Stimulated activated CD8-positive, alpha-beta memory T cell treated with anti-CD3 and anti-CD28 coated beads, Interleukin-7, amount 100 ng/mL, for 1 hour (primary cell): Measurements from ENCODE around the gene GCNT1.
"Not testable (repeated sequence)": the region's sequence is repeated elsewhere in the genome, so short reads cannot be mapped to it uniquely, and the experiment has no call there.

ENCODE experiments used
- DNase-seq, 2 donors: peaks; one replicate each; pipeline ENCODE4 v3.0.0-alpha.2; 2020; ENCODE audit warnings: low read depth in 2 of 2

Gene GCNT1

DNA sequence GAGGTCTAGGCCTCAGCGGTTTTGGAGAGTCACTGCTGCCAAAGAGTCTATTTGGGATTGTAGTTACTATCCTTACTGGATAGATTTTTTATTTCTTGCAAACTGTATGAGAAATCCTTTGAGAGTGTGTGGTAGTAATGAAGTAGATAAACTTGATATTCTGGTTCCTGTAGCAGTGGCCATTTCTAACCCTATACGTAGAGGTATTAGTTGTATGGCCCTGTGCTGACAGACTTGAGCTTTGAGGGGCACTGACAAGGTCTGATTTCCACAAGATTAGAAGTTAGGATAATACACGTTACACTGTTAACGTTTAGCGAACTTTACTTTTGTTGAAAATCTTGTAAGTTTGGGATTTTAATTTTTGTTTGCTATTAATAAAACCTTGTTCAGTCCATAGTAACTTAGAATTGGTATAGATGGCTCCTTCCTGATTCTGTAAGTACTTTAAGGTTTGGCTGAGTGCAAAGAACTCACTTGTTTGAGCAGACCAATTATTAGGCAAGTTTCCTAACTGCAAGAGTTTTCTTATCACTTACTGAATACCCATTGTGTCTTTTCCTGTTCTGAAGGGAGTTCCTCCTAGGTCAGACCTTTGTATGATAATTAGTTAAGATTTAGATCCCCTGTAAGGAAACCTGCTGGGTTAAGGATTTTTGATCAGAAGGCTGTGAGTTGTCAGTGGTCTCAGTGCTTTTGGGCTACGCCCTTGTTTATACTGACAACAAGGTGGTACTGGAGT is 31.4 kb downstream of the GCNT1 start:
- no peak for DNase-seq

DNA sequence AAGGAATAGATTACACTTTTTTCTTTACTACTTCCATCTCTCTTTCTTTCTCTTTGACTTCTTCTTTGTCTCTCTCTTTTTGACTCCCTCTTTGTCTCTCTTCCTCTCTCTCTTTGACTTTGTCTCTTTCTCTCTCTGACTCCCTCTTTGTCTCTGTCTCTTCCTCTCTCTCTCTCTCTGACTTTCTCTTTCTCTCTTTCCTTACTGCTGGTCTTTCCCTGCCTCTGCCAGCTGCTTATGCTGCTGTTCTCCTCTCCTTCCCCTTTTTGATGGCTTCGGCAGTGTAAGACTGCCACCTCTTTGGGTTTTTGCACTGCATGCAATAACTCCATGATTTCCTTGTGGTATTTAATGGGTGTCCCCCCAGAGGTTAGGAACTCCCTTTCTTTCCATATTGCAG is 32.1 kb downstream of the GCNT1 start:
- DNase-seq, result not testable (repeated sequence)

GRCh38 chr9:76493496-76493895 is 34.5 kb downstream of the GCNT1 start:
- not testable (repeated sequence) for DNase-seq

GRCh38 chr9:76500061-76500460 is 41.1 kb downstream of the GCNT1 start:
- no peak for DNase-seq

DNA sequence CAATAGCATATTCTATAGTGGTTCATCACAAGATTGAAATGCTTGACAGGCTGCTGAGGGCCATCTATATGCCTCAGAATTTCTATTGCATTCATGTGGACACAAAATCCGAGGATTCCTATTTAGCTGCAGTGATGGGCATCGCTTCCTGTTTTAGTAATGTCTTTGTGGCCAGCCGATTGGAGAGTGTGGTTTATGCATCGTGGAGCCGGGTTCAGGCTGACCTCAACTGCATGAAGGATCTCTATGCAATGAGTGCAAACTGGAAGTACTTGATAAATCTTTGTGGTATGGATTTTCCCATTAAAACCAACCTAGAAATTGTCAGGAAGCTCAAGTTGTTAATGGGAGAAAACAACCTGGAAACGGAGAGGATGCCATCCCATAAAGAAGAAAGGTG is 43.8 kb downstream of the GCNT1 start:
- no peak for DNase-seq

- DNase-seq, result no peak
Measured at GRCh38 chr9:76510041-76510440, 51.1 kb downstream of the GCNT1 start.

DNA sequence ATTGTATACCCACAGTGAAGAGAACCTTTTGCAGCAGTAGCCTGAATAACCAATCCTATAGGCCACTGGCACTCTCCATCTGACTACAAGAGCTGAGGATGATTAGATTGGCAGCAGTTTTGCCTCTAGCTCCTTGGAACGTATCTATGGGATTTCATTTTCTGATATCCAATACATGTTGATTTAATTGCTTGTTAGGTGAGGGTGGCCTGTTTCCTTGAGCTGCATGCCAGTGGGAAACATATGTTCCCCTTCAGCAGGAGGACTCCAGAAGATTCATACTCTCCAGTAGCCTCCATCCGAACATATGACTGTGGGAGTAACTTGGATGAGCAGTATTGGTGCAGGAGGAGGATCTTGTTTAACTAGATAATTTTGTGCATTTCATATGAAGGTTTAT is 51.5 kb downstream of the GCNT1 start:
- no peak for DNase-seq

GRCh38 chr9:76512826-76513225 is 53.8 kb downstream of the GCNT1 start:
- DNase-seq, result no peak

DNA sequence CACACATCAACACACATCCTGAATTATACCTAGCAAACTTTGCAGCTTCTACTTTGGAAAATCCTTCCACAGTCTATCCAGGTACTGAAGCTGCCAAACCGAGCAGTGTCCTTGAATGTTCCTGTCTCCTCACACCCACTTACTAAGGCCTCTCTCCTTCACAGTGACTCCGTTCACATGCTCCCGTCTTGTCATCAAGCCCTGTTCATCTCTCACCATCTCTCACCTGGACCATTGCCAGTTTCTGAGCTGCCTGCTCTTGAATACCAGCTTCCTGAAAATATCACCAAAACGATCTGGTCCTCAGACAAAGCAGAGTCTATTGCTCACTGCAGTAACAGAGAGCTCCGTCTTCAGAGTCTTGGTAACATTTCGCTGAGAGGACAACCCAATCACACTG is 57.4 kb downstream of the GCNT1 start:
- no peak for DNase-seq

DNA sequence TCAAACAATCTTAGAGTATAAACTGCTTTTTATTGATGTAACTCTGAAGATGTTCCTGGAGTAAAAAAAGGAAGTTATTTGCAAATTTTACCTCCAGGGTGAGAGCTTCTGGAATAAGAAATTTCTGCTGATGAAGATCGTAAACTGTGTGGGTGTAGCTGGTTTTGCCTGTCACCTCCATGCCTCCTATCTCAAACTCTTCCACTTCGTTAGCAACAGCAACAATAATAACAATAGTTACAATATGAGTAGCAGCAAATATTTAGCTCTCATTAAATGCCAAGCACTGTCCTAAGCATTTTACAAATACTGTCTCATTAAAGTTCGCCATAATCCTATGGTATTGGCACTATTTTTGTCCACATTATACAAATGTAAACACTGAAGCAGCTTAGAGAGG is 57.9 kb downstream of the GCNT1 start:
- DNase-seq, result no peak

GRCh38 chr9:76519075-76519835 is 60.3 kb downstream of the GCNT1 start:
- DNase-seq, result no peak

GRCh38 chr9:76521244-76521681 is 62.3 kb downstream of the GCNT1 start:
- no peak for DNase-seq

- DNase-seq, result no peak
Measured at GRCh38 chr9:76521906-76522305, 62.9 kb downstream of the GCNT1 start.

DNA sequence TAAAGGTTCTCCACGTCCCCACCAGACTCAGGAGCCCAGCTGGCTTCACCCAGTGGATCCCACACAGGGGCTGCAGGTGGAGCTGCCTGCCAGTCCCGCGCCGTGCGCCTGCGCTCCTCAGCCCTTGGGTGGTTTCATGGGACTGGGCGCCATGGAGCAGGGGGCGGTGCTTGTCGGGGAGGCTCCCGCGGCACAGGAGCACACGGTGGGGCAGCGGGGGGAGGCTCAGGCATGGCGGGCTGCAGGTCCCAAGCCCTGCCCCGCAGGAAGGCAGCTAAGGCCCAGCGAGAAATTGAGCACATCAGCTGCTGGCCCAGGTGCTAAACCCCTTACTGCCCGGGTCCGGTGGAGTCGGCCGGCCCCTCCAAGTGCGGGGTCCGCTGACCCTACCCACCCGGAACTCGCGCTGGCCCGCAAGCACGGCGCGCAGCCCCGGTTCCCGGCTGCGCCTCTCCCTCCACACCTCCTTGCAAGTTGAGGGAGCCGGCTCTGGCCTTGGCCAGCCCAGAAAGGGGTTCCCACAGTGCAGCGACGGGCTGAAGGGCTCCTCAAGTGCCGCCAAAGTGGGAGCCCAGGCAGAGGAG is 64.7 kb downstream of the GCNT1 start:
- not testable (repeated sequence) for DNase-seq

DNA sequence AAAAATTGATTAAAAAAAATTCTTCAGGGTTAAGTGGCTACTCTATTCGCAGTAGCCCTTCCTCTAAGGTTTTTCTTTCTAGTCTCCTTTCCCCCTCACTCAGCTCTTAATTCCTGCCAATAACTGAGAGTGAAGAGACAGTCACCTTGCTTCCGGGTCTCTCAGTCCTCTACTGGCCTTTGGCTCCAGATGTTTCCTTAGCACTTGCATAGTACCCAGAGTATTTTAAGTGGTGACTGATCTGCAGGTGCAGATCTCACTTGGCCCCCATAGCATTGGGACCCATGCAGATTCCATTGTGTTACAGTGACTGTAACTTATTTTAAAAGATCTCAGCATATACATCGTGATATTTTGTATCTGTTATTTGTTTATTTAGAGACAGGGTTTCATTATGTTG is 66.2 kb downstream of the GCNT1 start:
- DNase-seq, result no peak

GRCh38 chr9:76526026-76526425 is 67.0 kb downstream of the GCNT1 start:
- no peak for DNase-seq

- no peak for DNase-seq
Measured at GRCh38 chr9:76528056-76528455, 69.1 kb downstream of the GCNT1 start.

DNA sequence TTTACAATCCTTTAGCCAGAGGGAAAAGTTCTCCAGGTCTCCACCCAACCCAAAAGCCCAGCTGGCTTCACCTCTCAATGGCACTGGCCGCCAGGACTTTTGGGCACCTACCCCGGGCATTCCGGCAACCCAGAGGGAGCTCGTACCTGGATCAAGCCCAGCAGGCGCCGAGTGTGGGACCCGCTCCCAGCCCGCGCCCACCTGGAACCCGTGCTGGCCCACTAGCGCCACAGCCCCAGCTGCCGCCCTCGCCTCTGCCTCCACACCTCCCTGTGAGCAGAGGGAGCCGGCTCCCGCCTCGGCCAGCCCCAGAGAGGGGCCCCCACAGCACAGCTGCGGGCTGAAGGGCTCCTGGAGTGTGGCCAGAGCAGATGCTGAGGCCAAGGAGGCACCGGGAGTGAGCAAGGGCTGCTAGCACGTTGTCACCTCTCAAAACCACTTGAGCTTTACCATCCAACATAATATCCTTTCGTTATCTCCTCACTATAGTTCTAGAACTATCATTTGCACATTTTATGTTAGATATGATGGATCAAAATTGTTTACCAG is 69.7 kb downstream of the GCNT1 start:
- DNase-seq, result no peak

DNA sequence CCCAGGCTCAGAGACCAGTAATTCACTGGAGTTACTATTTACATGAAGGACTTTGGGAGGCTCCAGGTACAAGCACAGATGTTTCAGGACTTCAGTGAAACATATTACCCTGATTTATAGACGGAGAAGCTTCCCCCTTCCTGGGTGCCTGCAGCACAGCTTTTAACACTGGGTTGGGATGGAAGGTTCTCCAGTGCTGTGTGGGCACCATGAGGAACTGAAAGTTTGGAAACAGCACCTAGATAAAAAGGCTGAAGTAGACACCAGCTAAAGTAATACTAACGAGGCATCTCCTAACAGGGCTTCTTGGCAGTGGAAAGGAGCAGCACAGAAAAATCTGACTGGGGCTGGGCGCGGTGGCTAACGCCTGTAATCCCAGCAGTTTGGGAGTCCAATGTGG is 70.7 kb downstream of the GCNT1 start:
- no peak for DNase-seq

DNA sequence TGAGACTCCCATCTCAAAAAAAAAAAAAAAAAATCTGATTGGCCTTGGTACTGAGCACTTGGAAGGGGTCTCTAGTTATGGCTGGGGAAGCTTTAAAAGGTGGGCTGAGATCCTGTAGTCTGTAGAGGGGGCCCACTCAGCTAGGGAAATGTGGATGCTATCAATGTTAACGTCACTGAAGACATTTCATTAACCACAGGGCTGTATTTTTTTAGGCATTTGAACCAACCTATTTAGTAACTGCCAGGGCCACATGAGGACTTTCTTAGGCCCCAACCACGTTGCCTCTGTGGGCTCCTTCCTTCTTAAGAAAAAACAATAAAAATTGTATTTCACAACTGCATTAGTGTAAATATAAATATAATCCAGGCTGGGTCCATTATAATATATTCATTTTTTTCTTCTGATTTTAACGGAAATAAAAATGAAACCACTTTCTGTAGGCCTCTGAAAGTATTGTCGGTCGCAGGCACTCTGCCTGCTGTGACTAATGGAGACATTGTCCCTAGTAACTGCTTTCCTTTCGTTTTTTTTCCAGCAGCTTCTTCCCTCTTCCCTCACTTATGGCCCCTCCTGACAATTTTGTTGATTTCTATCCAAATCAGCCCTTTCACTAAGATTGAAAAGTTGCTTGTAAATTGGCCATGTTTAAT is 71.6 kb downstream of the GCNT1 start:
- DNase-seq, result no peak

- DNase-seq, result no peak
Measured at GRCh38 chr9:76531231-76531780, 72.3 kb downstream of the GCNT1 start.

DNA sequence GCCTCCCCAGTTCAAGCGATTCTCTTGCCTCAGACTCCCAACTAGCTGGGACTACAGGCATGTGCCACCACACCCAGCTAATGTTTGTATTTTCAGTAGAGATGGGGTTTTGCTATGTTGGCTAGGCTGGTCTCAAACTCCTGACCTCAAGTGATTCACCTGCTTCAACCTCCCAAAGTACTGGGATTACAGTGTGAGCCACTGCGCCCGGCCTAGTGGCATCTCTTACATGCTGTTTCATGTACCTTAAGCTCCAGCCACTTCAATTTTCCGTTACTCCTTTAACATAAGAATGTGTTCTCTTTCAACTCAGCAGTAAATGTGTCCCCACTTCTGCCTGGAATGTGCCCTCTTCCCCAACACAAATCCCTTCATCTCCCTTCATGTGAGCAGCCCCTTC is 73.9 kb downstream of the GCNT1 start:
- DNase-seq, result not testable (repeated sequence)
